Fibroblast of the aortic adventitia (primary cell): ENCODE measurements around the gene PNPLA7. TPM values are rescaled to one million over a fixed set of nuclear protein-coding genes. Genes with fewer than 3 reads are reported as not detected.
"Not testable (repeated sequence)": the region's sequence is repeated elsewhere in the genome, so short reads cannot be mapped to it uniquely, and the experiment has no call there.

Experiments used
- DNase-seq: peaks from one replicate; pipeline ENCODE4 v3.0.0-alpha.2; 2010; ENCODE audit warnings: low read depth
- H3K4me3 ChIP-seq: 2 replicates; pipeline ENCODE4 v1.5.1; 2011; ENCODE audit warnings: low read depth, mild to moderate bottlenecking, control low read depth, low read length, moderate library complexity
- CTCF ChIP-seq: IDR thresholded peaks from 2 replicates; pipeline ENCODE4 v1.5.1; 2011; ENCODE audit warnings: mild to moderate bottlenecking, low read length, control low read depth, inconsistent platforms; ENCODE audit not compliant: insufficient read depth
- total RNA-seq: library from RNA; depleted of rRNA; stranded (reverse); fragments of >200 nt; gene quantifications from 2 replicates; pipeline ENCODE4 v1.2.3, GENCODE V29; 2012; ENCODE audit warnings: low replicate concordance

PNPLA7 gene
- total RNA-seq, 1 donor = 0.81 TPM

GRCh38 chr9:137416563-137417151 is 133.5 kb downstream of the PNPLA7 start:
- TF ChIP-seq CTCF = no peak
- no peak overlapping the region for H3K4me3 ChIP-seq
- DNase-seq = no peak

GRCh38 chr9:137416006-137416562 is 134.1 kb downstream of the PNPLA7 start:
- no peak overlapping the region for H3K4me3 ChIP-seq
- DNase-seq = no peak
- TF ChIP-seq CTCF = no peak

GRCh38 chr9:137415451-137415850 is 134.8 kb downstream of the PNPLA7 start:
- no peak for TF ChIP-seq CTCF
- no peak for DNase-seq
- no peak overlapping the region for H3K4me3 ChIP-seq

- DNase-seq = no peak
- TF ChIP-seq CTCF = no peak
- no peak overlapping the region for H3K4me3 ChIP-seq
Measured at GRCh38 chr9:137412431-137412830, 137.8 kb downstream of the PNPLA7 start.

GRCh38 chr9:137411645-137412380 is 138.4 kb downstream of the PNPLA7 start:
- DNase-seq = peak; percentile 90
- no peak for TF ChIP-seq CTCF
- no peak overlapping the region for H3K4me3 ChIP-seq

GRCh38 chr9:137411260-137411644 is 138.9 kb downstream of the PNPLA7 start:
- H3K4me3 ChIP-seq = no peak overlapping the region
- TF ChIP-seq CTCF = no peak
- DNase-seq = no peak

- DNase-seq = no peak
- no peak overlapping the region for H3K4me3 ChIP-seq
- no peak for TF ChIP-seq CTCF
Measured at GRCh38 chr9:137410891-137411249, 139.3 kb downstream of the PNPLA7 start.

- DNase-seq, H3K4me3 ChIP-seq: not testable (repeated sequence)
Measured at GRCh38 chr9:137410236-137410890, 139.8 kb downstream of the PNPLA7 start.
